HG03135 (cell line): ENCODE results near the gene AGBL1.

Experiments
- ATAC-seq: cut with Tn5 transposase; IDR thresholded peaks from one replicate; pipeline ENCODE4 v1.9.1; 2021; ENCODE audit warnings: mild to moderate bottlenecking, moderate library complexity; ENCODE audit not compliant: unreplicated experiment

AGBL1 gene

DNA sequence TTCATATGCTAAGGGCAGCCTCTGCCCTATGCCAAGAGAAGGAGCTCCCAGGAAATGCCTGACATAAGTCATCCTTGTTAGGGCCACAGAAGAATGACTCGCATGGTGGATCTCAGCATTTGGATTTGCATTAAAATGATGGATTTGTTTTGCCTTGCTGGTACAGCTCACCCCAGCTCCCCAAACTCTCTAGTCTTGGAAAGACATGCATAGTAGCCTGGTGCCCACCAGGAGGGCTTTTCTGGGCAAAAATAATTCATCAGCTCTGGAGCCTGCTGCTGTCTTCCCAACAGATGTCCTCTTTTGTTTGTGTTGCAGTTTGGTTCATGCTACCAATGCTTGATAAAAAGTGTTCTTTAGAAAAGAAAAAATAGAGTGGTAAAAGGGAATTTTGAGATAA, 833.0 kb downstream of the AGBL1 start:
- ATAC-seq = no peak

DNA sequence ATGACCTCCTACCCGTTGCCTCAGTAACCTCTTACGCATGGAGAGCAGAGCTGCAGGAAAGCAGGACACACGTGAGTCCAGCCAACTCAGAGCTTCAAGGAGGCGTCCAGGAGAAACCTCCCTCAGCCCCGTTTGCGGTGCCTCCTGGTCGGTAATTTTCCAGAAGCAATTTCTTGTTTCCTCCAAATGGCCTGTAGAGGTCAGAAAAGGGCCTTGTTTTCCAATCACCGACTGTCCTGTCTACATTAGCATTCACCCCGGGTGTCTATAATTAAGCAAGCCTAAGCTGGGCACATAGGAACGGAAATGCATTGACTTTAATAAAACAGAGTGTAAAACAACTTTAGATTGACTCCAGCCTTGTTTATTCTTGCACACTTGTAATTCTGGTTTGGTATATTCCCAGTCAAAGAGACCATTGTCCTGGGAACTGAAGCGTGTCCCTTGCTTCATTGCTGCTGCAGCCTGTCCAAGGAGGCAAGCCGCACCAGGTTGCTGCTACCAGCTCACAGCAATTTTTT, 836.2 kb downstream of the AGBL1 start:
- no peak for ATAC-seq

DNA sequence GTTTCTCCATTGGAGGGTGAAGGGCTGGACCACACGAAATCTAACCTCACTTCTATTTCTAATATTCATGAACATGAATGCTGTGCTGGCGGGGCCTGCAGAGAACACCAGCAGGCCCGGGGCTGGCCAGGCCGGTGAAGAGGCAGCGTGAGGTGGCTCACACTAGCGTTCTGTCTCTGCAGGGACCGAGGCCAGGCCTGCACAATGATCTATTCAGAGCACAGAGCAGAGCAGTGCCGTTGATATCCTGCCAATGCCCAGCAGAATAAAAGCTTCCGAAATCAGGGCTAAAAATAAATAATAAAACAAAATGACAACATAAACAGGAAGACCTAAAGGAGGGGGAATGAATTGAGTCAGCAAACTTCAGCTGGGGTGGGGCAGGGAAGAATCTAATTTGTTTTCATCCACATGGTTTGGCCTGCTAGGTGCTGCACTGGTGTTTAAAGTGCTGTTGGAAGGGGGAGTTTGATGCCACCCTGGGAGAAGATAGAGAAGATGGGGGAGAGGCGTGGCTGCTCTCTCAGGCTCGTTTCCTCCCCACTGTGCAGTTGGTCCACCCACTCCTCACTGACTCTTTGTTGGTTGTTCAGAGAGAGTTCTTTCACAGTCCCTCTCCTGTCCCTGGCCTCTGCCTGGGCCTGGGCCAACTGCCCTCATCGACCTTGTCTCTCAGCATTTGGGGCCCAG, 837.1 kb downstream of the AGBL1 start:
- ATAC-seq = no peak

DNA sequence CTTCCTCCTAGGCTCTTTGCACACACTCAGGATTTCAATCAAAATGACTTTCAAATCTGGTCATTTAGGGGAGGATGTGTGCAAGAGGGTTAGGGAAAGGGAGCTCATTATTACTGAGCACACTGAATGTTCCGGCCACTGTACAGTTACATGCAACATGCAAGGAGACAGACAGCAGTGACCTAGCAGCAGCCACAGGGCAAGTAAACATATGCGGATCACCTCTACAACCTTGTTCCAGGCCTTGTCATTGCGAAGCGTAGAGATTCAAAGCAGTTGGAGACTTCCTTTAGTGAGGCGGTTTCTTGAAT, 837.6 kb downstream of the AGBL1 start:
- no peak for ATAC-seq

DNA sequence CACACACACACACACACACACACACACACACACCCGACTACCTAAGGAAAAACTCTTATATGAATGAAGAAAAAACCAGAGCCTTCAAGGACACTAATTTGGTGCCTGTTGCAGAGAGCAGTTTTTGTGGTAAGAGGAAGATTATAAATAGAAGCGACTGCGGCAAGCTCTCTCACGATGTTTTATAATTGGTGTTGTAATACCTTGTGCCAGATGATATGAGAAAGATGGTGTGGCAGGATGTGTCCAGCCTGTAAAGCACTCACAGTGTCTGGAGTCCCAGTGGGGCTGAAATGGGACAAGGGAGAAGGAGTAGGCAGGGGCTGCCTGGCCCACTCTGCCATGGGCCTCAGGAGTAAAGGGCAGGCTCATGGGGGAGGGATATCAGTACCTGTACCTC, 839.9 kb downstream of the AGBL1 start:
- ATAC-seq = no peak

DNA sequence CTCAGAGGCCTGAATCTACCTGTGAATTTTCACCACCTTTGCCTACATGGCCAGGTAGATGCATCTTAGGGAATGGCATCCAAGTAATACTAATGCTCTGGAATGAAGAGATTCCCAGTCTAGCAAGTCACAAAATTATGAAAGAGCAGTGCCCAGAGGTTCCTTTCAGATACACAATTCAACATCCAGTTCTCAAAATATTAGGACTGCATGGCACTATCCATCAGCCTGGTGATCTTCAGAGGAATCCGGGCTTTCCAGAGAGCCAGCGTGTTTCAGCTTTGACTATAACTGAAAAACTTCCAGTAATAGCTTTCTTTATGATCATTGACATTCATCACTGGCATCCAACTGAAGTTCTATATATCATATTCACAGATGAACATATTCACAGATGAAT, 849.8 kb downstream of the AGBL1 start:
- ATAC-seq = no peak

DNA sequence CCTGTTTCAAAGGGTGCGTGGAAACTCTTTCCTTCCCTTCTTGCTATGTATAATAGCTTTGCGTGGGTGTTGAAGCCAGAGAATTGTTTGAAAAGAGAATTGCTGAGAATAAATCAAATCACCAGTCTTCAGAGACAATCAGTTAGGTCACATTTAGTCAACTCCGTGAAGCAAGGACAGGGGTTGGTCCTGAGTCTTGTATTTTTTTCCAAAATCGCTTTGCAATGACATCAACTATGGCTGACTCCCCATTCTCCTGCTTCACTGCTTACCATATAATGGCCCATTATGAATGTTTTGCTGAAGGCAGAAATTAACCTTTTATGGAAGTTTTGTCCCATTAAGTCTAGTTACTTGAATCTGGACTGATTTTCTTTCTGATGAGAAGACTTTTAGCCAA, 852.8 kb downstream of the AGBL1 start:
- ATAC-seq = no peak

DNA sequence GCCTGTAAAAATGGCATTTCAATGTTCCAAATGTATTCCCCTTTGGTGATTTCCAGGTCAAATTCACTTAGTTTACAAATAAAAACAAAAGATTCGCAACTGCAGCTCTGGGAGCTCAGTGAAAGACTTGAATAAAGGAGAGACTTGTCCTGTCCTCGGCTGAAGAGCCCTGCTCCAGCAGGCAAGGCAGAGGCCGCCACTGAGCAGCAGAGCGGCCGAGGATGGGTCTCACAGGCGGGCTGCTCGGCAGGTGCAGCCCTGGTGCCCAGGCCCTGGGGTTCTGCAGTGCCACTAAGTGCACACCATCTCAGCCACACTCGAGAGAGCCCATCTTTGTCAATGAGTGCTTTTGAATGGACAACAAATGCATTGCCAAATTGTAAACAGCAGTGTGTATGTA, 856.2 kb downstream of the AGBL1 start:
- no peak for ATAC-seq

DNA sequence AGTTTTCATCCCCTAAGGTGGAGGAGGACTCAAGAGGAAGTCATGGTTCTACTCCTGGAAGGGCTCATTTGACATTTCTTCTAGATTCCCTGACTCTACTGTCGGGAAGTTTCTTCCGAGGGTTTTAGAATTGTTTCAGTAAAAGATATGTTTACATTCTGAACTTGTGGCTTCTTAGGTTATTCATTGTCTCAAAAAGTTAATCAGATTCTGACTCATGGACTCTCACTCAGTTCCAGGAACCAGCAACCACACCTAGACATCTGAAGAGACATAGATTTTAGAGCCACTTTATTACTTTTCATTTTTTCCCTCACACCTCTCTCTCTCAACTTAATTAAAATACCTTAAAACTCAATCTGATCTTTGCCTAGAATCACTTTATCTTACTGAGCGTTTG, 862.6 kb downstream of the AGBL1 start:
- no peak for ATAC-seq

DNA sequence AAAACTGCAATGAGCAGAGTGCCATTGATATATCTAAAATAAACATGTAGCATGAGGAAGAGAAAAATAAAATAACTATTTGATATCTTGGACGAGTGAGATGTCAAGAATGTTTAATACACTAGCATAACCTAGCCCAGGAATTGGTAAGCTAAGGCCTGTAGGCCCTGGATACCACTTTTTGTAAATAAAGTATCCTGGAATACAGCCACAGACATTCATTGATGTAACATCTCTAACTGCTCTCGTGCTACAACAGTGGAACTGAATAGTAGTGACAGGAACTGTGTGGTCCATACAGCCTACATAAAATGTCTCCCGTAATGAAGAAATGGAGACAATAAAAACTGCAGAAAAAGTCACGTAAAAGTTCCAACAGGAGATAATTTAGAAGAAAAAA, 869.0 kb downstream of the AGBL1 start:
- no peak for ATAC-seq

DNA sequence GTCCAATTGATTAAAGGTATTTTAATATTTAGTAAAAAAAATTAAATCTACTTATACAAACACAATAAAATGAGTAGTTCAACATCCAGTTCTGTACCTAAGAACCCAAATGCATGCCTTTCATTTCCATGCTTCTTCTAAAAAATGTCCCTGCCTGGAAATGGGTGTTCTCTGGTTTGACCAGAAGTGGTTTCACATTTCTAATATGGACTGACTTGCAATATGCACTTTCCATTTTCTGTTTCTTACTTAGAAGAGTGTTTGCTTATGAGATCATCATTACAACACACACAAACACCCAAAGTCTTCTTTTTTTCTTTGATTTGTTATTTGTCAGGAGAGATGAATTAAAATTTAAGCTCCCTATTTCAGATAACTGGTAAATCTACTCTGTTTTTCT, 879.6 kb downstream of the AGBL1 start:
- no peak for ATAC-seq

DNA sequence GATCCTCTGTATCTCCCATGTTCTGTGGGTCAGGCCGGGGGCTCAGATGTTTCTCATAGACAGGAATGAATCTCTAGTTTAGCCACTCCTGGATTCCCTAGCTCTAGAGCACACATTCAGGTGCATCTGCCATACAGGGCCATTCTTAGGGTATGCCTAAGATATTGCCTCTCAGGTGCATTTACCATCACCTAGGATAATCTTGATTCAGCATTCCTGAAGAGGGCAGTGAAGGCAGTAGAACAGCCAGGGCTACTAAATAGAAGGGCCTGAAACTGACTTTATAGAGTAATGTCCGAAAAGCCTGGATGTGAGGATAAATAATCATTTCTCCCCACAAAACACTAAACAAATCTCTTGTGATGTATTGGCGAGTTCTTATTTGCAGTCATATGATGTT, 882.0 kb downstream of the AGBL1 start:
- no peak for ATAC-seq

DNA sequence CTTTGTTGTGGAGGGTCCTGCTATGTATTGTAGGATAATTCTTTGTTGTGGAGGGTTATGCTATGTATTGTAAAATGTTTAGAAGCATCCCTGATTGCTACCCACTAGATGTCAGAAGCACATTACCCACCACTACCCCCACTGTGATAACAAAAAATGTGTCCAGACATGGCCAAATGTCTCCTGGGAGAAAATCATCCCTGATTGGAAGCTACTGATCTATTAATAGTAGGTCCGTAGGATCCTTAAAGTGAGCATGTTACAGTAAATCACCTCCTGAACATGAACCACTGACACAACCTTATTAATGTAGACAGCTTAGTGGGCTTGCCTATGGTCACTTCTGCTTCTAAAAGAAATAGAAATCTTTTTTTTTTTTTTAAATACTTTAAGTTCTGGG, 884.6 kb downstream of the AGBL1 start:
- no peak for ATAC-seq

DNA sequence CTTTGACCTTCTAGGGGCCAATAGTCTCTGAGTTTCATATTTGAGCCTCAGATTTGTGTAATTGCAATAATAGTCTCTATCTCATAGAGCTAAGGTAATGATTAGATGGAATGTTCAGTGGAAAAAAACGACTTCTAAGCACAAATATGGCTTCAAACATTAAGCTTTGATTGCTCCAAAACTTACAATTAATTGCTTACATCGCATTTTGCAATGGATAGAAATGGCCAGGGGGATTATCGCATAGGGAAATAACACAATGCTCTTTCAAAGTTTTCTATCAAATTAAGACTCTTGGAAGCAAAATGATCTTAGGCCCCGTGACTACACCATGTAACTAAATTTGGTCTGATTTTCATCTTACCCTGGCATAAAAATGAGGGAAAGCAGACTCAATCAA, 888.6 kb downstream of the AGBL1 start:
- no peak for ATAC-seq

DNA sequence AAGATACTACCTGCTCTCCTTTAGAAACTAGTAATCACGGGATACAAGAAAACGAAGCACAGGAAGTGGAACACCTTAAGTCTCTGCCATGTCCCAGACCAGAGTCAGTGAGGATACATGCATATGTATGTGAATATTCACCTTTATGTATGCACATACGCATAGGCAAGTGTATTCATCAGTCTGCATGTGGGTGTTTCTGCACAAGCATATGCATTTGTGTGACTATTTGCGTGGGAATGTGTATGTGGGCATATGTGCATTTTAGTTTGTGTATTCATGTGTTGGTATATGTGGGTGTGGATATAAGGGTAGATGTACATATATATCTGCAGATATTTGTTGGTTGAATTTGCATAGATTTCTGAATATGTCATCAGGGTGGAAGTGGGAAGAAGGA, 889.7 kb downstream of the AGBL1 start:
- ATAC-seq = no peak

DNA sequence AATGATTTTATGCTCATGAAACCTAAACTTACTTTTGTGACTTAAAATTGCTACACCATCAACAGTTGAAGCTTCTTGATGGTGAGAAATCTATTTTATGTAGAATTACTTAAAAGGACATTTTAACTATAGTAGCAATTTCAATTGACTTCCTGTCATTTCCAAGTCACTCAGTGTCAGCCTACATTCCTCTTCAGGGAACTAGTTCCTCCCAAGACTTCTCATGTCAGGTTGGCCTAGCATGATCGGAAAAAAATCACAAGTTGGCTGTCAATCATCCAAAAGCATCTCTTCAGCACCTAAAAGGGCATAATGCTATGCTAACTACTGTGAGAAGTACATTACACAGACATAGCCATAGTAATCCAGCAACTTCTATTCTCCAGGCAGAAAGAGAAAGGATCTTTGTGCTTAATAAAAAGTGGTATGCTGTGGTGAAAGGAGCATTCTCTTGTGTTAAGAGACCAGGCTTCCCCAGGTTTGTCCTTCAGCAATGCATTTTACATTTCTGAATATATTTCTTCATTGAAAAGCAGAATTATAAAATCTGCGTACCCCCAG, 893.7 kb downstream of the AGBL1 start:
- ATAC-seq = no peak

DNA sequence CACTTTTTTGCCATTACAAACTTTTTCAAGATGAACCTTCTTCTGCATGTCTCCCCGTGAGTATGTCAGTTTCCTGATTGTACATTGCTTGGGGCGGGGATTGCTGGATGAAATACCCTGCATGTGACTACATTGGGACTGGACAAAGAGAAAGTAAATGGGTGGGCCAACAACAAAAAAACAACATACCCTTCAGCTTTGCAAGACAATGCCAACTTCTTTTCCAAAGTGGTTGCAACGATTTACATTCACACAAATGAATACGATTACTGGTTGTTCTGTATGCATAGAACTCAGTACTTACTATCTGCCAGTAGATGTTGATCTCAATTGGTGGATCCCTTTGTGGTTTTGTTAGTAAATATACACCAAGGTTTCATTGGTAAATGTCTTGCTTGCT, 908.4 kb downstream of the AGBL1 start:
- no peak for ATAC-seq

DNA sequence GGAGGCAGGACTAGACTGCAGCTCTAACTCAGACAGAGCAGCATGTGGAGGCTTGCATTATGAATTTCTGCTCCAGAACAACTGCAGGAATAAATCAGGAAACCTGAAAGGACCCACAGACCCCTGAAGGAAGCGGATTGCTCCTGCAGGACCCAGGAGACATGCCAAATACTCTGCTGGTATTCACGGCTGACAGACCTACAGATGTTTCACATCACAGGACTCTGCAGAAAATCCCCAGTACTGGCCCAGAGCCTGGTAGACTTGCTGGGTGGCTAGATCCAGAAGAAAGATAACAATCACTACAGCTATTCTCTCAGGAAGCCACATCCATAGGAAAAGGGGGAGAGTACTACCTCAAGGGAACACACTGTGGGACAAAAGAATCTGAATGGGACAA, 942.1 kb downstream of the AGBL1 start:
- no peak for ATAC-seq

DNA sequence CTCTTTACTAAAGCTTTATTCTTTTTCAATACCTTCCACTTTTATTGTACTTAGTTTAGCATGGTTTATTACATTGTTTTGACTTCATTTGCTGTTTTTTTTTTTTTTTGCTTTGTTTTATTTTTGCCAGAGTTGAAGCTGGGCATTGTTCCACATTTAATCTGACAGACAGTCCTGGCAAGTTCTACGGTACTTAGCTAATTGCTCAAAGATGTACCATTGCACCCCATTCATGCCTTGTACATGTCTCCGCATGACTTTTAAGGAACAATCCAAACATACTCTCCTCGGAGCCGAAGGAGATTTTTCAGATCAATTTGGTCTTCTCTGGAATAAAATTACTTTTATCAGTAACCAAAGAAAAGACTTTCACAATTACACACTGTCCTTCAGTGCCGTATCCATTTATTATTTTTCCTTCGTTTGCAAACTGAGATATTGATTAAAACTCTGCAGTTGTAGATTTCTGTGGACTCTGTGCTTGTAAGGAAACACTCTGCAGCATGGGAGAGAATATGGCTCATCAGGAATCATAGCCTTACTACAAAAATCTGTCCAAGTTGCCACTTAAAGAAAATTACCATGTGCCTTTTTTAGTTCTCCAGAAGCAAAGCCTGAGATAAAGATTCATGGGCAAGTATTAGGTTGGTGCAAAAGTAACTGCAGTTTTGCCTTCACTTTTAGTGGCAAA, 952.0 kb downstream of the AGBL1 start:
- ATAC-seq = no peak

DNA sequence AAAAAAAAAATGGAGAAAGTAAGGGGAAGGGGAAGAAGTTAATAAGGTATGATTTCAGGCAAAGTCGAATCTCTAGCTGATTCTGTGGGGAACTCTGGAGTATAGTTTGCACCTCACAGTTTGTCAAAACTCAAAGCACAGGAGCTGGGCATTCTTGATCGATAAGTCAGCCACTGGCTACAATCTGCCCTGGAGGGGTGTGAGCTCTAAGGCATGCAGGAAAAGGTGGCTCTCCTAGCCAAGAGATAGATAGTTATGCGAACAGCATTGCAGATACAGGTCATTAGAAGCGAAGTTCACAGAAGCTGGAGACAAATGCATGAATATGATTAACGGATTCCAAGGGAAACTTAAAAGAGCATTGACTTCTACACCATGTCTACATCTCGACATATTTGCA, 952.6 kb downstream of the AGBL1 start:
- no peak for ATAC-seq

DNA sequence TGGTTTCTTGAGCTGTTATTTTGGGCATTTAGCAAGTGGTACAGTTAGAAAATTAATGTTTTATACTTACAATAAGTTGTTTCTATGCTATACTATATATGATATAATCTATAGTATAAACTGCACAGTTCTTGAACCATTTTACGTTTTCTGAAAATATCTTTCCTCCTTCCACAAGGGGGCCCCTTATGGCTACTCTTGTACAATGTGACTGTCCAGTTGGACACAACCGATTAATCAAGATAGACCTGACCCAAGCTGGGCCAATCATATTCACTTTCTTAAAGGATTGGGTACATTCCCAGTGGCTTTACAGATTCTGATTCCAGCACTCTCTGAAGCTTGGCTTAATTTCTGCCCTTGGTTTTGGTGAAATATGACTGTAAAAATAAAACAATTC, 953.4 kb downstream of the AGBL1 start:
- no peak for ATAC-seq

DNA sequence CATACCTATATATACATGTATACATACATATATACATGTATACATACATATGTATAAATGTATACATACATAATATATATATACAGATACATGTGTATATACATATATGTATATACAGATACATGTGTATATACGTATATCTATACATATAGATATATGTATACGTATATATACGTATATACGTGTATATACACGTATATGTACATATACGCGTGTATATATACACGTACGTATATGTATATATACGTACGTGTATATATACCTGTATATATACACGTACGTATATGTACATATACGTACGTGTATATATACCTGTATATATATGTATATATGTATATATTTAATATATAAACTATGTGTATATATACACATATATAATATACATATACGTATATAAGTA, 955.2 kb downstream of the AGBL1 start:
- no peak for ATAC-seq

DNA sequence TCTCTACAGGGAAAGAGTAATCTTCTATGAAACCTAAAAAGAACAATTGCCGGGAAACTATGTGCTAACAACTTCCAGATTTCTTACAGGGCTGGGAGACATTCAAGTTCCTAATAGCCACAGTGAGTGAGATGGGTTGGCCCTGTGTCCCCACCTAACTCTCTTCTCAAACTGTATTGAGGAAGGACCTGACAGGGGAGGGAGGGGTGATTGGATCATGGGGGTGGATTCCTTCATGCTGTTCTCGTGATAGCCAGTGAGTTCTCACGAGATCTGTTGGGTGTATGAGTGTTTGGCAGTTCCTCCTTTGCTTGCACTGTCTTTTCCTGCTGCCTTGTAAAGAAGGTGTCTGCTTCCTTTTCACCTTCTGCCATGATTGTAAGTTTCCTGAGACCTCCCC, 958.7 kb downstream of the AGBL1 start:
- ATAC-seq = no peak
